AG09309 (cell line): ENCODE measurements around the gene COMT.
"Not testable (repeated sequence)": the region's sequence is repeated elsewhere in the genome, so short reads cannot be mapped to it uniquely, and the experiment has no call there.

ENCODE experiments used
- DNase-seq: peaks from one replicate; pipeline ENCODE4 v3.0.0-alpha.2; 2010; ENCODE audit warnings: low read depth
- H3K4me3 ChIP-seq: 2 replicates; pipeline ENCODE4 v1.5.1; 2011; ENCODE audit warnings: mild to moderate bottlenecking, low read depth, low read length, moderate library complexity; ENCODE audit not compliant: control insufficient read depth
- CTCF ChIP-seq: IDR thresholded peaks from 2 replicates; pipeline ENCODE4 v1.5.1; 2011; ENCODE audit warnings: mild to moderate bottlenecking, low read depth, low read length, inconsistent platforms; ENCODE audit not compliant: insufficient read depth, control insufficient read depth; ENCODE audit errors: missing control alignments

Gene COMT

GRCh38 chr22:19919701-19920363 is 21.7 kb upstream of the COMT start:
- DNase-seq = no peak
- H3K4me3 ChIP-seq = no peak overlapping the region
- no peak for TF ChIP-seq CTCF

GRCh38 chr22:19921544-19922081 is 20.0 kb upstream of the COMT start:
- no peak for TF ChIP-seq CTCF
- DNase-seq = no peak
- no peak overlapping the region for H3K4me3 ChIP-seq

- no peak for DNase-seq
- no peak overlapping the region for H3K4me3 ChIP-seq
- TF ChIP-seq CTCF = no peak
Measured at GRCh38 chr22:19923914-19924513, 17.6 kb upstream of the COMT start.

GRCh38 chr22:19926028-19926427 is 15.5 kb upstream of the COMT start:
- H3K4me3 ChIP-seq, DNase-seq: not testable (repeated sequence)

GRCh38 chr22:19927696-19928095 is 13.9 kb upstream of the COMT start:
- no peak overlapping the region for H3K4me3 ChIP-seq
- no peak for TF ChIP-seq CTCF
- DNase-seq = no peak

- TF ChIP-seq CTCF = no peak
- no peak overlapping the region for H3K4me3 ChIP-seq
- DNase-seq = no peak
Measured at GRCh38 chr22:19928207-19928606, 13.4 kb upstream of the COMT start.

GRCh38 chr22:19929586-19930550 is 11.7 kb upstream of the COMT start:
- no peak for DNase-seq
- H3K4me3 ChIP-seq = no peak overlapping the region
- TF ChIP-seq CTCF = no peak
